Coronary artery (tissue), 2 donors: ENCODE results near the gene PXDN.

Experiments used
- DNase-seq: peaks from one replicate; pipeline ENCODE4 v3.0.0-alpha.2; 2017; ENCODE audit warnings: low spot score
- H3K27ac ChIP-seq, 2 donors: fragments of 200-600 bp; sonication (generic); one replicate each; pipeline ENCODE4 v1.5.1; 2016 to 2019
- H3K4me3 ChIP-seq: fragments of 200-600 bp; sonication (generic); 2 replicates; pipeline ENCODE4 v1.5.1; 2016; ENCODE audit warnings: mild to moderate bottlenecking, moderate library complexity
- CTCF ChIP-seq: fragments of 200-600 bp; sonication (generic); IDR thresholded peaks from one replicate; pipeline ENCODE4 v1.5.1; 2019; ENCODE audit warnings: antibody characterized with exemption

PXDN gene

DNA sequence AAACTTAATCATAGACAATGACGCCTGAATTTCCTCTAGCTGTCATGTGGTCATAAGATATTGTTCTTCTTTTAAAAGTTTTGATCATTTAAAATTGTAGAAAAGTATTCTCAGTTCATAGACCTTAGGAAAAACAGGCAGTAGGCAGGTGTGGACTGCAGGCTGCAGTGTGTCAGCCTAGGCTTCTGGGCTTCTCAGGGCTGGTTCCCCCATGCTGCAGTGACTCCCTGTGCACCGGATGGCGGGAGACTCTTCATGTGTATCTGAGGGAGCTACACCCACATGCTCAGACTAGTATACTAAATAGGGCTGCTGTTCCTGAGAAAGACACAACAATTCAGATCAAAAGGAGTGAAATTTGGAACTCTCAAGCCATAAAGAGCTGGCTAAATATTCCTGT is 72.4 kb downstream of the PXDN start:
- TF ChIP-seq CTCF = no peak
- Histone ChIP-seq H3K27ac (no peak overlapping the region), H3K4me3 (no peak overlapping the region)
- no peak for DNase-seq

DNA sequence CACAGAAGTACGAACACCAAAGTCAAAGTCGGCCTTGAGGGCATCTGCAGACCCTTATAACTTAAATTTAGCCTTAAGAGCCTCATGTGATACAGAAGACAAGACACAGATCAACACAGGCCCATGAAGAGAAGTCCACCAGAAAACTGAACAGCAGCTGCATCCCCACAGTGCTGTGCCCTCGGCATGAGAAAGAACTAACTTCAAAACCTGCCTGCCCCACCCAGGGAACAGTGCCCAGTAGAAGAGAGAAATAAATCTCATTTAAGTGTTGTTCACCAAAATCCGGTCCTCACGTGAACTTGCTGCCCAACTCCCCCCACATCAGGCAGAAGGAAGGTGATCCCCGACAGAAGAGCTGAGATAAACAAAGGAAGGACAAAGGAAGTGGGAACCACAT is 73.7 kb downstream of the PXDN start:
- no peak for TF ChIP-seq CTCF
- Histone ChIP-seq H3K27ac (no peak overlapping the region), H3K4me3 (no peak overlapping the region)
- no peak for DNase-seq

DNA sequence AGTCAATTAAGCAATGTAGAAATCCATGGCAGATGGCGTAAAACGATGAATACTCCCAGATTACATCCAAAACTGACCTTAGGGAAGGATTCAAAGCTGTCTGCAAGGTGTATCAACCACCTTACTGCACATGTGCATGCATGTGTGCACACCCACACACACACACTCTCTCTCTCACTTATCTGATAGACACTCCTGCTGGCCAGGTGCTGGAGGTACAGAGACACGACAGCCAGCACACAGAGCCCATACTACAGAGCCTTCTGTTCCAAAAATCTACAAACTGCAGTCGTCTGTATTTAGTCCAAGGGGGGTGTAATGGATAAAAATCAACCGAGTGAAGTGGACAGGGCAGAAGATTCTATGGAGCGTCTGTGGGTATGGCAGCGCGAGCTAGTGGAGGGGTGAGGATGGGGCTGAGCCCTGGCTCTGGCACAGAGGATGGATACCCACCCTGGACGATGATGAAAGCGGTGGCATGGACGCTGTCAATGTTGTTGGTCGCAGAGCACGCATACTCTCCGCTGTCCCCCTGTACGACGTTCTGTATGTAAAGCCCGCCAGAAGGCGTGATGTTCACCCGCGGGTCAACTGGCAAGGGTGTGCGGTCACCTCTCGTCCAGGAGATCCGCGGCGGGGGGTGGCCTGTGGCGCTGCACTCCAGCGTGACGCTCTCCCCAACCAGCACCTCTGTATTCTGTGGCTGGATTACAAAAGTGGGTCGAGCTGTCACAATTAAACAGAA is 78.4 kb downstream of the PXDN start:
- no peak overlapping the region for H3K4me3 ChIP-seq
- DNase-seq = no peak
- TF ChIP-seq CTCF = no peak
- H3K27ac ChIP-seq = no peak overlapping the region

DNA sequence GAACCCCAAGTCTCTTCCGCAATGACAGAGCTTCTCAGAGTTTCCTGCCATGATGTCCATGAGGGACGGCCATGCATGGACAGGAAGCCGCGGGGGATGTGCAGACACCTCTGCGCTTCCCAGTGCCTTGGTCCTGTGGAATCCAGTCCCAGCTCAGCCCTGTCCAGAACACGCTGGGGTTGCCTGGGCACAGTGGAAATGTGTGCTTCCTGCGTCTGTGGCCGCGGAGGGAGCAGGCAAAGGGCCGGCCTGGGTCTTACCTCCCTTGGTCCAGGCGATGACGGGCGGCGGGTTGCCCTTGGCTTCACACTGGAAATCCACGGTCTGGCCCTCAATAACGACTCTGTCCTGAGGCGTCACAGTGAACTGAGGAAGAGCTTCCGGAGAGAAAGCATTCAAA is 79.6 kb downstream of the PXDN start:
- Histone ChIP-seq H3K27ac (no peak overlapping the region), H3K4me3 (no peak overlapping the region)
- no peak for DNase-seq
- TF ChIP-seq CTCF = no peak

- DNase-seq = no peak
- Histone ChIP-seq H3K4me3 (no peak overlapping the region), H3K27ac (no peak overlapping the region)
- TF ChIP-seq CTCF = no peak
These were observed 80.2 kb downstream of the PXDN start for GRCh38 chr2:1664076-1664605.

- no peak for TF ChIP-seq CTCF
- H3K4me3 ChIP-seq = no peak overlapping the region
- DNase-seq = peak; percentile 55
- no peak overlapping the region for H3K27ac ChIP-seq
These were observed 80.7 kb downstream of the PXDN start for GRCh38 chr2:1663621-1664020.

DNA sequence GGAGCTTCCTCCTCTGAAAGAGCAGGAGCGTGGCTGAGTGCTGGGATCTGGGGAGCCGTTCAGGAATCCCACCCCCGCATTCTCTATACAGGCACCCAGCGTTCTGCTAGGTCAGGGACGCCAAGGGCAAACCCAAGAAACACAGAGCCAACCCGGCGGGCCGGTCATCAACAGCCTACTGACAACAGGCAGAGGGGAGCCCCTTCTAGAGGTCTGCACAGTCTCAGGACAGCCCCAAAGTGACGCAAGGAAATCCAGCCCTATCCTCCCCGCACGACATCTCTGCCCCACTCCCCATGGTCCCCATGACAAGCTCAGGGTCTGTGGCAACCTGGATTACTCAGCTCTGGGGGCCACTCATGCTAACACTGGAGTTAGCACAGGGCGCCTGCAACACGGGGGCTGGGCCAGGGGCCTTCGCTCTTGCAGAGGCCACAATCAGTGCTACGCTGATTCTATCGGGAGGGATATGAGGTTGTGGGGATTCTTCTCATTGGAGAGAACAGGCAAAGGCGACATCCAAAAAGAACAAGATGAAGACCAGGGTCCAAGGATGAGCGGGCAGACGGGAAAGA is 81.6 kb downstream of the PXDN start:
- TF ChIP-seq CTCF = no peak
- peak; percentile 69 for DNase-seq
- no peak overlapping the region for H3K4me3 ChIP-seq
- no peak overlapping the region for H3K27ac ChIP-seq
